ENCODE results near the gene FABP7. TPM values are rescaled to one million over a fixed set of nuclear protein-coding genes. Genes with fewer than 3 reads are reported as not detected.
A peak's percentile ranks its signal among the peaks of the same experiment; 100 is the strongest.
"Not testable (repeated sequence)": the region's sequence is repeated elsewhere in the genome, so short reads cannot be mapped to it uniquely, and the experiment has no call there.

The FABP7 gene
- total RNA-seq, 1 donor = not detected

DNA sequence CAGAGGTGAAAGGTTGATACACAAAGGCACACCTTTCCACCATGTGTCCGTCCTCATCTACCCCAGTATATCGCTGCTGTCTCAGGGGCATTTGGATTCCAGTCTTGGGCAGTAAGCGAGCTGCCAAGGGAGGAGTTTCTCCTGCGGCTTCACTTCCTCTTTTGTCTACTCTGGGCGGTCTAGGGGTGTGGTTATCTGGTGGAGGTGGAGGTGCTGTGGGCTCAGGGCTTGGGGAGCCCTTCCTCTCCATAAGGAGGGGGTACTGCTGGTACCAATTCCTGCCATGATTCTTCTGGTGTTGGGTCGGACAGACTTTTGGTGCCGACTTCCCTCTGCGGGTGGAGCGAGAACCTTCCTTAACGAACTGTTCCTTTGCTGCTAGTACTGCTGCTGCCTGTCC, 31.9 kb upstream of the FABP7 start:
- no peak for TF ChIP-seq CTCF (IDR thresholded peaks at IDR 0.05; ENCODE audit: insufficient read depth, low read length)
- DNase-seq (ENCODE audit: low read depth) = no peak
- no peak overlapping the region for H3K4me3 ChIP-seq (ENCODE audit: low read depth, low read length)

DNA sequence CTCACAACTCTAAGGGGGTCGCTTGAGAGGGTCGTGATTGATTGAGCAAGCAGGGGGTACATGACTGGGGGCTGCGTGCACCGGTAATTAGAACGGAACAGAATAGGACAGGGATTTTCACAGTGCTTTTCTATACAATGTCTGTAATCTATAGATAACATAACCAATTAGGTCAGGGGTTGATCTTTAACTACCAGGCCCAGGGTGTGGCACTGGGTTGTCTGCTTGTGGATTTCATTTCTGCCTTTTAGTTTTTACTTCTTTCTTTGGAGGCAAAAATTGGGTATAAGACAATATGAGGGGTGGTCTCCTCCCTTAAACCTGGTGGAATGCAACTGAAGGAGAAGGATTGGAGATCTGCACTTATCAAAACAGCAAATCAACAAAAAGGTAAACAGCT, 30.6 kb upstream of the FABP7 start:
- DNase-seq (ENCODE audit: low read depth); H3K4me3 ChIP-seq (ENCODE audit: low read depth, low read length): not testable (repeated sequence)

- no peak for TF ChIP-seq CTCF (IDR thresholded peaks at IDR 0.05; ENCODE audit: insufficient read depth, low read length)
Measured at GRCh38 chr6:122749451-122750050, 30.0 kb upstream of the FABP7 start.

DNA sequence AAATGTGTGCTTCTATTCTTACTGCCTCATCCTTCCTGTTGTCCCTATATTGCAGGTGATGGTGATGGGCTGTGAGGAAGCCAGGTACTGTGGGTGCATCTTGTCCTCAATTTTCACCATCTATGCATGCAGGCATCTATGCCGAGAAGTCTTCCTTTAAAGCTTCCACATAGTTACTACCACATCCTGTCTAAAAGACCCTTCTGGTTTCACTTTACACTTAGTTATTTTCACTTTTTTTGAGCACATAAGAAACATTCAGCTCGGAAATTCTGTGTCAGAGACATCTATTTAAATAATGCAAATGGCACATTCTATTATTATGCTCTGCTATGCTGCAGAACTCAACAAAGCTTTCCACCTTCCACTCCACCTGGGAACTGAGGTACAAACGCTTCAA, 28.2 kb upstream of the FABP7 start:
- TF ChIP-seq CTCF (IDR thresholded peaks at IDR 0.05; ENCODE audit: insufficient read depth, low read length) = no peak
- DNase-seq (ENCODE audit: low read depth) = no peak
- H3K4me3 ChIP-seq (ENCODE audit: low read depth, low read length) = no peak overlapping the region

More at GRCh38 chr6:122749451-122750050, 30.0 kb upstream of the FABP7 start:
- H3K4me3 ChIP-seq (ENCODE audit: low read depth, low read length) = no peak overlapping the region
- no peak for DNase-seq (ENCODE audit: low read depth)

DNA sequence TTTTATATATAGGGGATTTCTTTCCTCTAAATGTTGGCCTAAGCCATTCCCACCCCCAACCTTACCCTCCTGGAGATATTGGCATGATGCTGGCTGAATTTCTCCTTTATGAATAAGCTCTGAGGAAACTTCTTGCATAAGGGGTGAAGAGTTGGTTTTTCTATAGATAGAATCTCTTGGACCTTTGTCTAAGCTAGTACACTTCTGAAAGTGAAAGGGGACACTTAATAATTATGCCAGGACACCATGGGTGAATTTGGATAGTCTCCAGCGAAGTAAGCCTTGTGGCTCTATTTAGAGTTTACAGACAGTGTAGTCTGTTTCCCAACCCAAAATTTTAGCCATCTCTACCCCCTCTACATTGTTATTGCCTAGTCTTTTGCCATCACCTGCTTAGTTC, 27.1 kb upstream of the FABP7 start:
- no peak overlapping the region for H3K4me3 ChIP-seq (ENCODE audit: low read depth, low read length)
- DNase-seq (ENCODE audit: low read depth) = no peak
- no peak for TF ChIP-seq CTCF (IDR thresholded peaks at IDR 0.05; ENCODE audit: insufficient read depth, low read length)

DNA sequence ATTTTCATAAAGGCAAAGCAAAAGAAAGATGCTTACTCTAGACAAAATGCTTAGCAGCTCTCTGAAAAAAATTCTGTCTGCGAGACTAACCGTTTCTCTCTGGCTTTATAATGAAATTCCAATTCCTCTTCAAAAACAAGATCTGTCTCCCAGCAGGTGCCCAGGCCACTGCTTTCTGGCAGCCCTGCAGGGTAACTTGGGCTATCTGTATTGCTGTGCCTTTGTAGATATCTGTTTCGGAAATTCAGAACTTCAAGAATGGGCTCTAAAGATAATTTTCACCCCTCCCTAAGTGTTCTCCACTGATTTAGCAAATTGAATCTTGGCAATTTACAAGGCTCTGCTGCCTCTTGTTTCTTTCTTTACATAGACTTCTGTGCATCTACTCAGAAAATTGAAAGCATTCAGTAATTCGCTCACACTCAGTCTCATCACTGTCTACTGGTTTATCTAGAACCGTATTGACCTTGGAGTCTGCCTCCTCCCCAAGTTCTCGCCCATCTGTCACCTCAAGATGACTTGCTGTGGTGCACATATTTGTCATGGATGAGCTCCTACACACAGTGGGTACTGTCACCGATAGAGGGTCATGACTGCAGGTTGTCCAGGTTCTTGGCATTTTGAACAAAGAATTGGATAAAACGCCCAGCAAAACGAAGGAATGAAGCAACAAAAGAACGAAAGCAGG, 26.4 kb upstream of the FABP7 start:
- H3K4me3 ChIP-seq (ENCODE audit: low read depth, low read length) = no peak overlapping the region
- no peak for DNase-seq (ENCODE audit: low read depth)
- no peak for TF ChIP-seq CTCF (IDR thresholded peaks at IDR 0.05; ENCODE audit: insufficient read depth, low read length)

DNA sequence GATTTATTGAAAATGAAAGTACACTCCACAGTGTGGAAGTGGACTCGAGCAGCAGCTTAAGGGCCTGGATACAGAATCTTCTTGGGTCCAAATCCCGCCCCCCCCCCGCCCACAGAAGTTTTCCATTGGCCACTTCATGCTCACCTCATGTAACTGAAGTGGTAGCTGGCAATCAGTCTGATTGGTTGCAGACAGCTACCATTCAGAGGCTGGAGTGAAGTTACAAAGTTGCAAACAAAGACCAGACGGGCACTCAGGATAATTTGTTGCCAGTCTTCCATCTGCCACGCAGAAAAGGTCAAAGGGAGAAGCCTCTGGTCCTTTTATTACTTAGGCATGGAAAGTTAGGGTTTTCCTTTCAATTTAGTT, 25.8 kb upstream of the FABP7 start:
- DNase-seq (ENCODE audit: low read depth) = no peak
- peak overlapping the region; percentile 2 for H3K4me3 ChIP-seq (ENCODE audit: low read depth, low read length)

More for the DNA sequence above, 25.8 kb upstream of the FABP7 start:
- TF ChIP-seq CTCF (IDR thresholded peaks at IDR 0.05; ENCODE audit: insufficient read depth, low read length) = no peak
